SK-N-SH (cell line): Measurements from ENCODE around the gene EML3. TPM values are rescaled to one million over a fixed set of nuclear protein-coding genes. Genes with fewer than 3 reads are reported as not detected.

Source experiments
- CTCF ChIA-PET: fragments of 300-600, 350-600 bp; formaldehyde crosslinking; extraction: SDS; loops from one replicate; lab custom pipeline; 2021; lab: Yijun Ruan, JAX
- POLR2A ChIA-PET: fragments of 350-600 bp; sonication (Branson Sonifier 250); formaldehyde crosslinking; extraction: SDS; loops from one replicate; lab custom pipeline; 2020; ENCODE audit warnings: antibody characterized with exemption, inconsistent platforms; lab: Yijun Ruan, JAX
- DNase-seq: peaks from one replicate; pipeline ENCODE4 v3.0.0; 2012
- H2AFZ ChIP-seq: fragments of 200-600 bp; sonication (generic); 2 replicates; pipeline ENCODE4 v1.8.1; 2016; ENCODE audit warnings: antibody characterized with exemption, mild to moderate bottlenecking, low read depth
- H3F3A ChIP-seq: fragments of 200-600 bp; sonication (generic); replicated peaks from 2 replicates; pipeline ENCODE3; 2016; ENCODE audit warnings: antibody characterized with exemption, mild to moderate bottlenecking; ENCODE audit not compliant: insufficient read depth
- H3K27ac ChIP-seq, 2 experiments: fragments of 200-500 bp in 1 of 2; fragments of 200-600 bp in 1 of 2; sonication (Bioruptor generic) in 1 of 2; sonication (generic), shearing (Covaris generic) in 1 of 2; 2 replicates each; pipeline versions ENCODE4 v1.5.1 to v1.6.1; 2014 to 2016; ENCODE audit warnings: low read depth in 2 of 2, inconsistent platforms in 1 of 2, low read length in 1 of 2, mild to moderate bottlenecking in 1 of 2, mixed read lengths in 1 of 2
- H3K27me3 ChIP-seq: fragments of 200-600 bp; sonication (generic), shearing (Covaris generic); 2 replicates; pipeline ENCODE4 v1.6.1; 2016; ENCODE audit warnings: mixed run types; ENCODE audit not compliant: insufficient read depth
- H3K36me3 ChIP-seq, 2 experiments: fragments of 200-500 bp in 1 of 2; fragments of 200-600 bp in 1 of 2; sonication (Bioruptor generic) in 1 of 2; sonication (generic) in 1 of 2; replicated peaks in 1 of 2; 2 replicates each; pipeline versions ENCODE3 to v1.5.1; 2014 to 2016; ENCODE audit warnings: low read length in 1 of 2, mild to moderate bottlenecking in 1 of 2; ENCODE audit not compliant: insufficient read depth in 2 of 2, control insufficient read depth in 1 of 2
- H3K4me1 ChIP-seq, 2 experiments: fragments of 200-500 bp in 1 of 2; fragments of 200-600 bp in 1 of 2; sonication (Bioruptor generic) in 1 of 2; sonication (generic), shearing (Covaris generic) in 1 of 2; 2 replicates each; pipeline versions ENCODE4 v1.5.1 to v1.6.1; 2014 to 2016; ENCODE audit warnings: low read depth in 1 of 2, low read length in 1 of 2, mixed run types in 1 of 2; ENCODE audit not compliant: insufficient read depth in 2 of 2, control insufficient read depth in 1 of 2
- H3K4me2 ChIP-seq: fragments of 200-600 bp; sonication (generic), shearing (Covaris generic); 2 replicates; pipeline ENCODE4 v1.6.1; 2017; ENCODE audit warnings: mixed run types
- H3K4me3 ChIP-seq, 2 experiments: fragments of 200-500 bp in 1 of 2; fragments of 200-600 bp in 1 of 2; sonication (Bioruptor generic) in 1 of 2; sonication (generic), shearing (Covaris generic) in 1 of 2; 2 replicates each; pipeline versions ENCODE4 v1.5.1 to v1.8.1; 2014 to 2016; ENCODE audit warnings: low read depth in 2 of 2, inconsistent platforms in 1 of 2, low read length in 1 of 2, mild to moderate bottlenecking in 1 of 2, mixed read lengths in 1 of 2, moderate library complexity in 1 of 2
- H3K79me2 ChIP-seq: fragments of 200-600 bp; sonication (generic); 2 replicates; pipeline ENCODE4 v1.8.1; 2017; ENCODE audit warnings: mild to moderate bottlenecking; ENCODE audit not compliant: insufficient read depth
- H3K9ac ChIP-seq: fragments of 200-600 bp; sonication (generic); 2 replicates; pipeline ENCODE4 v1.6.1; 2017; ENCODE audit warnings: mixed run types
- H3K9me2 ChIP-seq: fragments of 200-600 bp; sonication (generic); 2 replicates; pipeline ENCODE4 v1.6.1; 2017; ENCODE audit warnings: mixed run types
- H3K9me3 ChIP-seq: fragments of 200-600 bp; sonication (generic); 2 replicates; pipeline ENCODE4 v1.6.1; 2017; ENCODE audit warnings: mixed run types, mild to moderate bottlenecking, moderate library complexity
- H4K20me1 ChIP-seq: fragments of 200-600 bp; sonication (generic); 2 replicates; pipeline ENCODE4 v1.6.1; 2017; ENCODE audit warnings: mild to moderate bottlenecking, mixed run types; ENCODE audit not compliant: insufficient read depth
- ELF1 ChIP-seq: IDR thresholded peaks from 2 replicates; pipeline ENCODE4 v1.4.0; 2012
- EP300 ChIP-seq, 2 experiments: IDR thresholded peaks; 2 replicates each; pipeline versions ENCODE4 v1.4.0 to v1.6.1; 2012; ENCODE audit warnings: borderline replicate concordance in 1 of 2, low read depth in 1 of 2, low read length in 1 of 2
- EZH2phosphoT487 ChIP-seq: fragments of 200-600 bp; sonication (generic); IDR thresholded peaks from 2 replicates; pipeline ENCODE4 v1.6.1; 2017; ENCODE audit warnings: low read depth, mixed run types, mild to moderate bottlenecking, antibody characterized with exemption, moderate library complexity, borderline replicate concordance
- FOSL2 ChIP-seq: IDR thresholded peaks from 2 replicates; pipeline ENCODE4 v1.4.0; 2012; ENCODE audit warnings: low read depth, mild to moderate bottlenecking, moderate library complexity, borderline replicate concordance
- FOXJ3 ChIP-seq: sonication (generic); formaldehyde crosslinking; IDR thresholded peaks from 2 replicates; pipeline ENCODE4 v1.5.1; 2020; ENCODE audit warnings: mild to moderate bottlenecking, missing genetic modification reagents
- FOXM1 ChIP-seq: IDR thresholded peaks from 2 replicates; pipeline ENCODE4 v1.4.0; 2012; ENCODE audit warnings: low read depth, mild to moderate bottlenecking
- GABPA ChIP-seq: IDR thresholded peaks from 2 replicates; pipeline ENCODE4 v1.4.0; 2012; ENCODE audit warnings: low read depth, mild to moderate bottlenecking
- GATA2 ChIP-seq: sonication (generic); formaldehyde crosslinking; IDR thresholded peaks from 2 replicates; pipeline ENCODE4 v1.5.0; 2020; ENCODE audit warnings: mild to moderate bottlenecking, missing genetic modification reagents
- JUND ChIP-seq: IDR thresholded peaks from 2 replicates; pipeline ENCODE4 v1.4.0; 2012
- MAX ChIP-seq: IDR thresholded peaks from 2 replicates; pipeline ENCODE4 v1.4.0; 2012; ENCODE audit warnings: low read depth
- MXI1 ChIP-seq: IDR thresholded peaks from 2 replicates; pipeline ENCODE4 v1.6.1; 2012; ENCODE audit warnings: mild to moderate bottlenecking, low read depth, low read length, improper control_type of control experiment
- NFIC ChIP-seq: IDR thresholded peaks from 2 replicates; pipeline ENCODE4 v1.4.0; 2012; ENCODE audit warnings: borderline replicate concordance
- NRF1 ChIP-seq: IDR thresholded peaks from 2 replicates; pipeline ENCODE4 v1.6.1; 2012; ENCODE audit warnings: low read depth, mild to moderate bottlenecking, low read length
- POLR2AphosphoS5 ChIP-seq: IDR thresholded peaks from 2 replicates; pipeline ENCODE4 v1.6.1; 2012; ENCODE audit warnings: low read depth, low read length
- RXRA ChIP-seq: IDR thresholded peaks from 2 replicates; pipeline ENCODE4 v1.4.0; 2012; ENCODE audit warnings: low read depth, mild to moderate bottlenecking, borderline replicate concordance
- SIN3A ChIP-seq: IDR thresholded peaks from 2 replicates; pipeline ENCODE4 v1.6.1; 2012; ENCODE audit warnings: low read depth, mild to moderate bottlenecking, low read length, moderate library complexity, borderline replicate concordance
- SMC3 ChIP-seq: IDR thresholded peaks from 2 replicates; pipeline ENCODE4 v1.6.1; 2012; ENCODE audit warnings: low read depth, low read length, improper control_type of control experiment
- USF1 ChIP-seq: IDR thresholded peaks from 2 replicates; pipeline ENCODE4 v1.4.0; 2012; ENCODE audit warnings: low read depth, borderline replicate concordance
- YY1 ChIP-seq: IDR thresholded peaks from 2 replicates; pipeline ENCODE4 v1.4.0; 2012; ENCODE audit warnings: low read depth, mild to moderate bottlenecking
- ZBTB33 ChIP-seq: IDR thresholded peaks from 2 replicates; pipeline ENCODE4 v1.4.0; 2012; ENCODE audit warnings: low read depth, borderline replicate concordance
- WGBS: methylation state at CpG from one replicate; pipeline ENCODE4 v1.1.6; 2017; ENCODE audit warnings: low lambda C conversion rate; 5-methylcytosine and 5-hydroxymethylcytosine counted together
- polyA plus RNA-seq, 3 experiments: library from polyadenylated mRNA; depleted of rRNA; stranded (reverse); fragments of >200 nt; gene quantifications; 2 replicates each; pipeline ENCODE4 v1.2.3, GENCODE V29; 2012

Gene EML3
- polyA plus RNA-seq, 1 of the 3 experiments (the other 2 are of a cell fraction) = 43.0 TPM

GRCh38 chr11:62648967-62649364, 36.4 kb upstream of the EML3 start:
- CTCF ChIA-PET = interaction anchor here (0.8 to 2.4 kb wide), 6 partner anchors 37 to 232 kb away, joined by 3 to 10 read pairs (median 4); partner anchors contain the start of genes SLC3A2 and TUT1
- DNase-seq = no peak
- TF ChIP-seq MAX (no peak), USF1 (no peak)
- Histone ChIP-seq H3K9me3 (no peaks in the 10 kb centered on the region), H3K4me1 (peaks cover 7 to 13% of the 10 kb centered on the region in 2 experiments; a peak in 2 of 4 replicates), H3K9ac (no peak overlapping the region), H4K20me1 (0 out of 2 replicates have a peak, but pooled peaks cover 5% of the 10 kb centered on the region), H3K4me2 (no peak overlapping the region), H3K4me3 (no peak overlapping the region), H3K79me2 (peaks cover 55% of the 10 kb centered on the region), H3K27ac (no peak overlapping the region), H2AFZ (no peak overlapping the region), H3K9me2 (no peaks in the 10 kb centered on the region), H3K36me3 (peaks cover 11 to 16% of the 10 kb centered on the region in 2 experiments), H3K27me3 (no peaks in the 10 kb centered on the region), H3F3A (peaks cover 5% of the 10 kb centered on the region)
- 84% methylated on average over 2 of the region's 11 CpGs for WGBS
- POLR2A ChIA-PET = interaction anchor here (0.7 to 7.3 kb wide), 2 partner anchors 15 to 192 kb away, joined by 3 to 52 read pairs; partner anchors contain the start of genes C11orf98 and CSKMT

GRCh38 chr11:62648185-62648966, 35.8 kb upstream of the EML3 start:
- H3K4me3 ChIP-seq = no peak overlapping the region
- WGBS = 92% methylated on average over 8 of the region's 24 CpGs
- H3K4me1 ChIP-seq = peaks cover 7 to 13% of the 10 kb centered on the region in 2 experiments; a peak in 2 of 4 replicates
- H3K9ac ChIP-seq = no peak overlapping the region
- POLR2A ChIA-PET = interaction anchor here (0.5 to 7.3 kb wide), 4 partner anchors 16 to 193 kb away, joined by 3 to 52 read pairs (median 4); partner anchors contain the start of genes C11orf98, CSKMT and TUT1
- CTCF ChIA-PET = interaction anchor here (1.2 to 2.4 kb wide), 6 partner anchors 36 to 254 kb away, joined by 3 to 10 read pairs (median 4); partner anchors contain the start of genes SLC3A2 and TUT1
- TF ChIP-seq YY1 (no peak), FOXM1 (no peak), NRF1 (no peak), SMC3 (no peak), MAX (no peak), RXRA (no peak), EZH2phosphoT487 (no peak), JUND (no peak), ELF1 (no peak), POLR2AphosphoS5 (no peak), FOXJ3 (no peak), MXI1 (no peak), FOSL2 (no peak), ZBTB33 (no peak), SIN3A (no peak), EP300 (IDR thresholded peaks at IDR 0.05; ENCODE audit: borderline replicate concordance in 1 of 2, low read depth in 1 of 2, low read length in 1 of 2) (no peak), GATA2 (CRISPR knock-in tag) (no peak), GABPA (no peak), NFIC (no peak)
- TF ChIP-seq, all 33 proteins: peak for 0
- Histone ChIP-seq H3K9me2 (no peaks in the 10 kb centered on the region), H3K27me3 (no peaks in the 10 kb centered on the region), H4K20me1 (0 out of 2 replicates have a peak, but pooled peaks cover 5% of the 10 kb centered on the region), H3F3A (peaks cover 5% of the 10 kb centered on the region), H3K4me2 (no peak overlapping the region), H2AFZ (no peak overlapping the region), H3K79me2 (peaks cover 60% of the 10 kb centered on the region), H3K27ac (no peak overlapping the region), H3K36me3 (peaks cover 16 to 17% of the 10 kb centered on the region in 2 experiments), H3K9me3 (no peaks in the 10 kb centered on the region)
- no peak for DNase-seq
